GM12892 (cell line): ENCODE measurements around the gene LINC00632.

Source experiments
- POLR2A ChIP-seq: IDR thresholded peaks from 2 replicates; pipeline ENCODE4 v1.6.1; 2011; ENCODE audit warnings: low read depth, low read length, control low read depth
- POLR2AphosphoS5 ChIP-seq: IDR thresholded peaks from 2 replicates; pipeline ENCODE4 v1.6.1; 2011; ENCODE audit warnings: low read depth, low read length, control low read depth

GRCh38 chrX:140723121-140723715, 13.7 kb downstream of the LINC00632 start:
- TF ChIP-seq POLR2A (no peak), POLR2AphosphoS5 (no peak)
